ENCODE results near the gene MGLL. TPM values are rescaled to one million over a fixed set of nuclear protein-coding genes. Genes with fewer than 3 reads are reported as not detected.

The MGLL gene
- total RNA-seq, 3 donors from 2014 or later = 2.2 to 8.0 (median 2.6) TPM

GRCh38 chr3:127848131-127849129 lies 26.1 kb upstream of the MGLL start:
- no peak for DNase-seq
- ATAC-seq = no peak
- H3K4me1 Mint-ChIP-seq (ENCODE audit: low read depth) = no peaks in the 10 kb centered on the region
- no peak overlapping the region for H3K4me3 Mint-ChIP-seq
- H3K9me3 Mint-ChIP-seq = no peaks in the 10 kb centered on the region
- no peaks in the 10 kb centered on the region for H3K36me3 Mint-ChIP-seq (ENCODE audit: insufficient read depth)
- H3K27me3 Mint-ChIP-seq (ENCODE audit: low read depth) = peaks cover 5% of the 10 kb centered on the region

GRCh38 chr3:127847236-127847720 lies 25.0 kb upstream of the MGLL start:
- H3K27me3 Mint-ChIP-seq (ENCODE audit: low read depth) = peaks cover 5% of the 10 kb centered on the region
- no peaks in the 10 kb centered on the region for H3K9me3 Mint-ChIP-seq
- DNase-seq = no peak
- H3K4me1 Mint-ChIP-seq (ENCODE audit: low read depth) = no peaks in the 10 kb centered on the region
- no peak overlapping the region for H3K4me3 Mint-ChIP-seq
- H3K36me3 Mint-ChIP-seq (ENCODE audit: insufficient read depth) = no peaks in the 10 kb centered on the region
- ATAC-seq = no peak

- H3K27me3 Mint-ChIP-seq (ENCODE audit: low read depth) = peaks cover 5% of the 10 kb centered on the region
- ATAC-seq = no peak
- H3K36me3 Mint-ChIP-seq (ENCODE audit: insufficient read depth) = no peaks in the 10 kb centered on the region
- H3K4me3 Mint-ChIP-seq = no peak overlapping the region
- no peaks in the 10 kb centered on the region for H3K9me3 Mint-ChIP-seq
- no peaks in the 10 kb centered on the region for H3K4me1 Mint-ChIP-seq (ENCODE audit: low read depth)
- no peak for DNase-seq
These were observed 24.3 kb upstream of the MGLL start for GRCh38 chr3:127846576-127846975.

DNA sequence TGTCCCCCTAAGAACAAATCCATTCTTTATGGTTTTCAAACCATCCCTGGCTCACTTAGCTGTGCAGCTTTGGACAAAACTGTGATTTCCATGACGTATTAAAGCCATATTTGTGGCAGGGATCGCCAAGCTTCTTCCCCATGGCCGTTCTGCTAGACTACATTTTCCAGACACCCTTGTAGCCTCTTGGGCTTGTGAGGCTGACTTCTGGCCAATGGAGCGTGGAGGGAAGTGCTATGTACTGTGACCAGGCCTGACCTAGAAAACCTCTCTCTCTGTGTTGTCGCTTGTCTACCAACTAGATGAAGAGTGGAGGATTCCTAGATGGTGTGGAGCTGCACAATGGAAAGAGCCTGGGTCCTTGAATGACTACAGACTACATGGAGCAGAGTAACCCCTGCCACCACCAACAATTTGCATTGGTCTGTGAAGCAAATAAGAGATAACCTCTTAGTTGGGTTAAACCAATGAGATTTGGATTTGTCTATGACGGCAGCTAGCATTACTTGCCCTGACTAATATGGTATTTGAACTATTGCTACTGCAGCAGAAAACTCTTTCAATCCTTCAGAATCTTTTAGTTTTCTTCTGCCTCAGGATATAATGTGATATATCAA lies 22.1 kb upstream of the MGLL start:
- ATAC-seq = no peak
- Mint-ChIP-seq H3K4me3 (no peak overlapping the region), H3K4me1 (ENCODE audit: low read depth) (no peaks in the 10 kb centered on the region), H3K9me3 (no peaks in the 10 kb centered on the region), H3K36me3 (ENCODE audit: insufficient read depth) (no peaks in the 10 kb centered on the region), H3K27me3 (ENCODE audit: low read depth) (peaks cover 7% of the 10 kb centered on the region)
- no peak for DNase-seq

DNA sequence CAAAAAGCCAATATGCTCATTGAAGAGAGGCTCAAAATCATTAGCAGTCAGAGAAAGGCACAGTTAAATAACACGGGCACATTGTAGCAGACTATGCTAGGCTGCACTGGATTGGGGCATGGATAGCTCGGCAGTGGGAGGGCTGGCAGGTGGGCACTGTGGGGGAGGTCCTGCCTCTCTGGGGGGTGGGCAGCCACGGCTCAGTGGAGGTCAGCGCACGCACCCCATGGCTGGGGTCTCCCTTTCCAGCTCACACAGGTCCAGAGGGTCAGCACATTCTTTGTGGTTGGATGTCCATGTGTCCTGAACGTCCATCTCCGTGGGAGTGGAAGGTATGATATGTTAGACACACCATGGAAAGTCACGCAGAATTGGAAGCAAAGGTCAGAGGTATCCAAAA lies 18.4 kb upstream of the MGLL start:
- H3K4me3 Mint-ChIP-seq = no peak overlapping the region
- no peaks in the 10 kb centered on the region for H3K9me3 Mint-ChIP-seq
- ATAC-seq (no peak), DNase-seq (no peak)
- no peaks in the 10 kb centered on the region for H3K4me1 Mint-ChIP-seq (ENCODE audit: low read depth)
- no peaks in the 10 kb centered on the region for H3K36me3 Mint-ChIP-seq (ENCODE audit: insufficient read depth)
- H3K27me3 Mint-ChIP-seq (ENCODE audit: low read depth) = peaks cover 15% of the 10 kb centered on the region

DNA sequence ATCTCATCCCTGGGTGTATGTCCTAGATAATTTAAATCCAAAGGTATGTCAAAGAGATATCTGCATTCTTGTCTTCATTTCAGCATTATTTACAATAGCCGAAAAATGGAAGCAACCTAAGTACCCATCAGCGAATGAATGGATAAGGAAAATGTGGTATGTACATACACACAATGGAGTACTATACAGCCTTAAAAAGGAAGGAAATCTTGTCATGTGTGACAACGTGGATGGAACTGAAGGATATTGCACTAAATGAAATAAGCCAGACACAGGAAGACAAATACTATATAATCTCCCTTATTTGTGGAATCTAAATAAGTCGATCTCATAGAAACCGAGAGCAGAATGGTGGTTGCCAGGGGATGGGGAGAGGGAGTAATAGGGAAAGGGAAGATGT lies 16.8 kb upstream of the MGLL start:
- peaks cover 15% of the 10 kb centered on the region for H3K27me3 Mint-ChIP-seq (ENCODE audit: low read depth)
- no peak overlapping the region for H3K4me3 Mint-ChIP-seq
- H3K36me3 Mint-ChIP-seq (ENCODE audit: insufficient read depth) = no peaks in the 10 kb centered on the region
- ATAC-seq (no peak), DNase-seq (no peak)
- H3K4me1 Mint-ChIP-seq (ENCODE audit: low read depth) = no peaks in the 10 kb centered on the region
- H3K9me3 Mint-ChIP-seq = no peaks in the 10 kb centered on the region

DNA sequence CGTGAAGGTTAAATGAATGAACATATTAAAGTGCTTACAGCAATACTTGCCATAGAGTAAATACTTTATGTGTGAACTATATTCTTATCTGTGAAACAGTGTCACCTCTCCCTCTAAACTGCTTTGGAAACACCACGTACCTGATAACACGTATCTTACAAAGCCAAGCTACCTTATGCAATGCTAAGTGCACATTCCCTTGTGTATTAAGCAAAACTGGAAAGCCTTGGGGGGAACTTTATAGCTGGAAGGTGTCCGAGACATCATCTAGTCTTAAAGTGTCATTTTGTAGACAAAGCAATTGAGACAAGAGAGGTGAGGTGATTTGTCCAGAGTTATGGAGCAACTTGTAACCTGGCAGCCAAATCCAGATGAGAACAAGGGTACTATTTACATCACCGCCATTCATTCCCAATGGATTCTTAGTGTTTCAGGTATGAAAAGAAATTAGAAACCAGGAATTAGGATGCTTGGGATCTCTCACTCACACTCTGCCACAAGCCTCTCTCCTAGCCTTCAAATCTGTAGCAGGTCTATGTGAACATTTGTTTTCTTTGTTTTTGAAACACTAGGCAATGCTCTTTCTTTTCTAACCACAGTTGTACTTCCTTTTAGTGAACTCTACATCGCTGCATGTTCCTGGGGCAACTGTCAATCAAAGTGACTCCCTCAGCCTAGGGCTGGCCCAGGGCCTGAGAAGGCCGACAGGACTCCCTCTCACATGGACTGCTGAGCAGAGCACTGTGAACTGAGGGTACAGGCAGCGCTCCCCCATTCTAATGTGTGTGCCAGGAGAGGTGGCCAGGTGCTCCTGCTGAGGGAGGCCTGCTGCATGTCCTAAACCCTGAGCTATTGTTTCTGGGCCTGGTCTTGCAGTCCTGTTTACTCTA lies 13.9 kb upstream of the MGLL start:
- Mint-ChIP-seq H3K4me1 (ENCODE audit: low read depth) (no peaks in the 10 kb centered on the region), H3K9me3 (peaks cover 7% of the 10 kb centered on the region), H3K4me3 (no peak overlapping the region), H3K27me3 (ENCODE audit: low read depth) (peaks cover 26% of the 10 kb centered on the region), H3K36me3 (ENCODE audit: insufficient read depth) (peaks cover 2% of the 10 kb centered on the region)
- ATAC-seq = no peak
- DNase-seq = no peak

DNA sequence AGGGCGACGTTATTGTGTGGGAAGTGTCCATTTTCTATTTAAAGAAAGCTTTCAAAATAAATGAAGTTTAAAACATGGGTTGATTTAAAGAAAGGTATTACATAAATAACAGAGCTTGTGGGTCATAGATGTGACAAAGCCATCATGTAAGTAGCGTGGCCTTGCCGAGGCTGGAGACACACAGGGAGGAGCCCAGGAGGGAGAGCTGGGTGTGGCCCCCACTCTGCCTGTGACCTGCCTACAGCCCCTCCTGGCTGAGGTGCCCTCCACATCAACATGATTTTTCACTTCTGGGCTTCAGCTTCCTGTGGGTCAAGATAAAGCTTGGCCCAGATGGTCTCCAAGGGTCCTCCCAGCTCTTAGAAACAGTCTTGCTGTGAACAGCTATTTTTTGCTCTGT lies 12.5 kb upstream of the MGLL start:
- H3K4me1 Mint-ChIP-seq (ENCODE audit: low read depth) = no peaks in the 10 kb centered on the region
- no peak for ATAC-seq
- peaks cover 21% of the 10 kb centered on the region for H3K9me3 Mint-ChIP-seq
- H3K27me3 Mint-ChIP-seq (ENCODE audit: low read depth) = peaks cover 27% of the 10 kb centered on the region
- DNase-seq = no peak
- peaks cover 2% of the 10 kb centered on the region for H3K36me3 Mint-ChIP-seq (ENCODE audit: insufficient read depth)
- no peak overlapping the region for H3K4me3 Mint-ChIP-seq

DNA sequence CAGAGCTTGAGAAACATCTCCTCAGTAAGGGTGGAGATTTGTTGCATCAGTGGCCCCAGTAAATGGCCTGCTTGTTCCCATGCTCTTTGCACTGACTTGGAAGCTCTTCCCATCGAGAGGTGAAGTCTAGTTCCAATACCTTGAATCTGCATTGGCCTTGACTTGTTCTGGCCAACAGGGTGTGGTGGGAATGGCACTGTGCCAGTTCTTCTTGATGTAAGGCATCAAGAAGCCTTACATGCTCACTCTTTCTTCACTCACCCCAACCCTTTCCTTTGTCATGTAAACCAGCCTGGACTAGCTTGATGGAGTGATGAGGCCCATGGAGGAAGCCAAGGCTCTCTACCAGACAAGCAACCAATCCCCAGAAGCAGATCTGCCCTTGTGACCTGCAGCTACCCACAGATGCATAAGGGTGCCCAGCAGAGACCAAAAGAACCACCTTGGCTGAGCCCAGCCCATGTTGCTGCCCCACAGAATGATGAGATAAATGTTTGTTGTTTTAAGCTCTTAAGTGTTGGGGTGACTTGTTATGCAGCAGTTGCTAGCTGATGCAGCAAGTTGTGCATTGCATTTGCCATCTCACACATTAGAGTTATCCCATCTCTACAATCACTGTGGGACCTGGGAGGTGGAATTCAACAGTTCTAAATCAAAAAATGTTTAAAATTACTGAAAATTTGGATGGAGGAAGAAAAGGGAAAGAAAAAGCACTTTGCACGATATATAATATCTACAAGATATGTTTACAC lies 11.1 kb upstream of the MGLL start:
- peaks cover 2% of the 10 kb centered on the region for H3K36me3 Mint-ChIP-seq (ENCODE audit: insufficient read depth)
- H3K4me3 Mint-ChIP-seq = no peak overlapping the region
- ATAC-seq (no peak), DNase-seq (no peak)
- H3K27me3 Mint-ChIP-seq (ENCODE audit: low read depth) = peaks cover 20% of the 10 kb centered on the region
- no peaks in the 10 kb centered on the region for H3K4me1 Mint-ChIP-seq (ENCODE audit: low read depth)
- peaks cover 30% of the 10 kb centered on the region for H3K9me3 Mint-ChIP-seq

- Mint-ChIP-seq H3K27me3 (ENCODE audit: low read depth) (peaks cover 14% of the 10 kb centered on the region), H3K9me3 (peaks cover 35% of the 10 kb centered on the region), H3K36me3 (ENCODE audit: insufficient read depth) (peaks cover 2% of the 10 kb centered on the region), H3K4me1 (ENCODE audit: low read depth) (no peaks in the 10 kb centered on the region), H3K4me3 (no peak overlapping the region)
- no peak for ATAC-seq
- no peak for DNase-seq
These were observed 9.4 kb upstream of the MGLL start for GRCh38 chr3:127831723-127832172.

DNA sequence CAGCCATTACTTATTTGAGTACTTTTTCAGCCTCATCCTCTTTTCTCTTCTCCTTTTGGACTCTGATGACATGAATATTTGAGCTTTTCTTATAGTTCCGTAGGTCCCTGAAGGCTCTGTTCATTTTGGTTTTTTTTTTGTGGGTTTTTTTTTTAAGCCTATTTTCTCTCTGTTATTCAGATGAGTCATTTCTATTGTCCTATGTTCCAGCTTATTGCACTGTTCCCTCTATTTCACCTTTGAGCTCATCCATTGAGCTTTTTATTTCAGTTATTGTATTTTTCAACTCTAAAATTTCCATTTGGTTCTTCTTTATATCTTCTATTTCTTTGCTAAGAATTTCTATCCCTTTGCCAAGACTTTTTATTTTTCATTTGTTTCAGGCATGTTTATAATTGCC lies 7.2 kb upstream of the MGLL start:
- Mint-ChIP-seq H3K4me1 (ENCODE audit: low read depth) (no peaks in the 10 kb centered on the region), H3K27me3 (ENCODE audit: low read depth) (peaks cover 22% of the 10 kb centered on the region), H3K36me3 (ENCODE audit: insufficient read depth) (peaks cover 2% of the 10 kb centered on the region), H3K9me3 (peaks cover 35% of the 10 kb centered on the region), H3K4me3 (no peak overlapping the region)
- DNase-seq (no peak), ATAC-seq (no peak)

DNA sequence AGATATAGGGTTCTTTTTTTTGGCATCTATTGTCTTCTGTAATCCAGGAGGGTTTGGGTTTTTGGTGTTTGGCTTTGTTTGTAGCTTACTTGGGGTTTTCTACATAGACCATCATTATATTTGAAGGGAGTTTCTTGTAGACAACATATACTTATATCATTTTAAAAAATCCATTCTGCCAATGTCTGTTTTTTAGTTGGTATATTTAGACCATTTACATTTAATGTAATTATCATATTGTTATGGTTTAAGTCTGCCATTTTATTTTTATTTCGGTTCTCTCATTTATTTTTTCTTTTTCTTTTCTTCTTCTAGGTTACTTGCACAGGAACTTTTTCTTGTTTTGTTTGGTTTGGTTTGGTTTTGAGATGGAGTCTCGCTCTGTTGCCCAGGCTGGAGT lies 5.5 kb upstream of the MGLL start:
- H3K9me3 Mint-ChIP-seq = peaks cover 32% of the 10 kb centered on the region

DNA sequence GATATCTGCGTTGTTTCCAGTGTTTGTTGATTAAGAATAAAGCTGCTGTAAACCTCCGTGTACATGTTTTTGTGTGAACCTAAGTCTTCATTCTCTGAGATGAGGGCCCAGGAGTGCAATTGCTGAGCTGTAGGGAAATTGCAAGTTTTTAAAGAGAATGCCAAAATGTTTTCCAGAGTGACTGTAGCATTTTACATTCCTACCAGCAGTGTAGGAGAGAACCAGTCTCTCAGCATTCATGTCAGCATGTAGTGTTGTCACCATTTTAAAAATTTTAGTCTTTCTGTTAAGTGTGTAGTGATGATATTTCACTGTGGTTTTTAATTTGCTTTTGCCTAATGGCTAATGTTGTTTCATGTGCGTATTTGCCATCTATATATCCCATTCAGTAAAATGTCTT lies 3.4 kb upstream of the MGLL start:
- Mint-ChIP-seq H3K9me3 (peaks cover 24% of the 10 kb centered on the region), H3K36me3 (ENCODE audit: insufficient read depth) (no peaks in the 10 kb centered on the region), H3K4me1 (ENCODE audit: low read depth) (peaks cover 11% of the 10 kb centered on the region), H3K27me3 (ENCODE audit: low read depth) (peaks cover 40% of the 10 kb centered on the region), H3K4me3 (no peak overlapping the region)
- no peak for DNase-seq
- no peak for ATAC-seq

More for the DNA sequence above, 5.5 kb upstream of the MGLL start:
- H3K4me1 Mint-ChIP-seq (ENCODE audit: low read depth) = peaks cover 5% of the 10 kb centered on the region
- peaks cover 2% of the 10 kb centered on the region for H3K36me3 Mint-ChIP-seq (ENCODE audit: insufficient read depth)
- H3K4me3 Mint-ChIP-seq = no peak overlapping the region
- ATAC-seq (no peak), DNase-seq (no peak)
- peaks cover 32% of the 10 kb centered on the region for H3K27me3 Mint-ChIP-seq (ENCODE audit: low read depth)
